C4-2B (cell line): ENCODE measurements around the gene ABCD3.

ENCODE experiments used
- H3K27ac ChIP-seq: fragments of 450-650 bp; 2 replicates; pipeline ENCODE4 v1.5.1; 2017
- CTCF ChIP-seq: fragments of 450-650 bp; conservative IDR thresholded peaks from 2 replicates; pipeline ENCODE4 v1.5.1; 2017; ENCODE audit warnings: mild to moderate bottlenecking
- ZFX ChIP-seq: fragments of 450-650 bp; IDR thresholded peaks from 2 replicates; pipeline ENCODE4 v1.6.1; 2017

The ABCD3 gene

GRCh38 chr1:94463765-94464330 lies 45.7 kb downstream of the ABCD3 start:
- TF ChIP-seq ZFX: no peak
- peak; percentile 86 for TF ChIP-seq CTCF
- H3K27ac ChIP-seq: no peak overlapping the region

- no peak for TF ChIP-seq CTCF
- TF ChIP-seq ZFX: no peak
- H3K27ac ChIP-seq: no peak overlapping the region
These were observed 50.5 kb downstream of the ABCD3 start for GRCh38 chr1:94468708-94469107.

GRCh38 chr1:94471271-94471670 lies 53.1 kb downstream of the ABCD3 start:
- no peak overlapping the region for H3K27ac ChIP-seq
- TF ChIP-seq ZFX: no peak

GRCh38 chr1:94475232-94475631 lies 57.0 kb downstream of the ABCD3 start:
- no peak overlapping the region for H3K27ac ChIP-seq
- TF ChIP-seq CTCF (no peak), ZFX (no peak)

- no peak overlapping the region for H3K27ac ChIP-seq
- TF ChIP-seq CTCF: no peak
- TF ChIP-seq ZFX: no peak
These were observed 61.5 kb downstream of the ABCD3 start for GRCh38 chr1:94479682-94480081.

- no peak overlapping the region for H3K27ac ChIP-seq
These were observed 63.3 kb downstream of the ABCD3 start for GRCh38 chr1:94481473-94481933.

GRCh38 chr1:94486990-94487389 lies 68.8 kb downstream of the ABCD3 start:
- no peak overlapping the region for H3K27ac ChIP-seq
- TF ChIP-seq ZFX: no peak
- TF ChIP-seq CTCF: no peak

More at GRCh38 chr1:94481473-94481933, 63.3 kb downstream of the ABCD3 start:
- TF ChIP-seq CTCF (peak; percentile 93), ZFX (no peak)

- H3K27ac ChIP-seq: no peak overlapping the region
- TF ChIP-seq CTCF (no peak), ZFX (no peak)
These were observed 72.4 kb downstream of the ABCD3 start for GRCh38 chr1:94490556-94490955.
